IMR-90 (cell line): ENCODE data around the gene FNDC5.

ENCODE experiments used
- CTCF ChIP-seq: conservative IDR thresholded peaks from 2 replicates; pipeline ENCODE4 v1.5.1; 2012; ENCODE audit warnings: mild to moderate bottlenecking, low read depth, low read length, improper control_type of control experiment
- POLR2A ChIP-seq: IDR thresholded peaks from 2 replicates; pipeline ENCODE4 v1.6.1; 2012; ENCODE audit warnings: mild to moderate bottlenecking, low read depth, low read length
- RFX5 ChIP-seq: IDR thresholded peaks from 2 replicates; pipeline ENCODE4 v1.8.0; 2012; ENCODE audit warnings: low read depth, mild to moderate bottlenecking, low read length, moderate library complexity

GRCh38 chr1:32863881-32864245 is 6.8 kb downstream of the FNDC5 start:
- TF ChIP-seq CTCF (no peak), POLR2A (no peak), RFX5 (no peak)
